K562 (cell line): ENCODE results near the gene UNC50. TPM values are rescaled to one million over a fixed set of nuclear protein-coding genes. Genes with fewer than 3 reads are reported as not detected.

Source experiments
- ATF7 ChIP-seq: fragments of 450-650 bp; IDR thresholded peaks from 2 replicates; pipeline ENCODE4 v1.7.1; 2014; ENCODE audit warnings: mild to moderate bottlenecking, moderate library complexity
- CEBPB ChIP-seq: fragments of 450-650 bp; IDR thresholded peaks from 2 replicates; pipeline ENCODE4 v1.6.1; 2016; ENCODE audit warnings: missing genetic modification characterization, missing compliant biosample characterization
- CREBBP ChIP-seq: IDR thresholded peaks from one replicate; pipeline ENCODE4 v1.6.1; 2012; ENCODE audit warnings: low read depth, mild to moderate bottlenecking, control low read depth, inconsistent platforms, low read length
- DMBX1 ChIP-seq: fragments of 250-450 bp; sonication (Bioruptor Pico); IDR thresholded peaks from 2 replicates; pipeline ENCODE4 v1.8.0; 2022; ENCODE audit warnings: inconsistent platforms, mild to moderate bottlenecking, moderate library complexity, borderline replicate concordance
- IRF9 ChIP-seq: fragments of 450-650 bp; IDR thresholded peaks from 2 replicates; pipeline ENCODE4 v1.6.1; 2016; ENCODE audit warnings: missing biosample characterization, missing genetic modification characterization
- KDM5B ChIP-seq: fragments of 200-600 bp; sonication (generic); IDR thresholded peaks from 2 replicates; pipeline ENCODE4 v1.6.1; 2012; ENCODE audit warnings: low read depth, mild to moderate bottlenecking, moderate library complexity, low read length, control low read depth, inconsistent platforms; ENCODE audit not compliant: insufficient replicate concordance
- LARP7 ChIP-seq: fragments of 450-650 bp; IDR thresholded peaks from 2 replicates; pipeline ENCODE4 v1.6.1; 2016
- PHB ChIP-seq: fragments of 250-450 bp; sonication (Bioruptor Pico); IDR thresholded peaks from 2 replicates; pipeline ENCODE4 v1.5.0; 2021
- POLR2A ChIP-seq: fragments of 450-650 bp; conservative IDR thresholded peaks from 2 replicates; pipeline ENCODE4 v1.6.1; 2016
- POU5F1 ChIP-seq: fragments of 150-350 bp; IDR thresholded peaks from 2 replicates; pipeline ENCODE4 v1.6.1; 2014; ENCODE audit warnings: borderline replicate concordance, low read length, low read depth, mild to moderate bottlenecking; ENCODE audit not compliant: partially characterized antibody
- U2AF2 ChIP-seq: fragments of 200-400 bp; formaldehyde crosslinking; optimal IDR thresholded peaks from 2 replicates; pipeline ENCODE3; 2017; ENCODE audit warnings: low read depth, mild to moderate bottlenecking, low read length
- ZBTB40 ChIP-seq, 2 experiments: fragments of 450-650 bp in 1 of 2; sonication (generic) in 1 of 2; formaldehyde crosslinking in 1 of 2; IDR thresholded peaks; 2 replicates each; pipeline versions ENCODE4 v1.7.1 to v1.9.0; 2016 to 2022; ENCODE audit warnings: inconsistent platforms in 1 of 2, mild to moderate bottlenecking in 1 of 2, missing genetic modification reagents in 1 of 2
- ZC3H8 ChIP-seq: fragments of 450-650 bp; IDR thresholded peaks from 2 replicates; pipeline ENCODE4 v1.6.1; 2017
- ZNF121 ChIP-seq: sonication (generic); formaldehyde crosslinking; conservative IDR thresholded peaks from 2 replicates; pipeline ENCODE4 v1.8.0; 2022; ENCODE audit warnings: missing genetic modification reagents
- ZNF174 ChIP-seq: fragments of 250-450 bp; sonication (Bioruptor Pico); IDR thresholded peaks from 2 replicates; pipeline ENCODE4 v1.4.0; 2020; ENCODE audit warnings: mild to moderate bottlenecking
- ZNF175 ChIP-seq: fragments of 200-800 bp; sonication (Bioruptor generic); IDR thresholded peaks from 2 replicates; pipeline ENCODE4 v1.6.1; 2016; ENCODE audit warnings: low read depth, mild to moderate bottlenecking, missing genetic modification characterization, missing compliant biosample characterization
- ZSCAN29 ChIP-seq: fragments of 450-650 bp; IDR thresholded peaks from 2 replicates; pipeline ENCODE4 v1.6.1; 2017
- polyA plus RNA-seq, 8 experiments: library from polyadenylated mRNA; depleted of rRNA in 4 of 8; stranded (reverse) in 5 of 8; unstranded in 3 of 8; fragments of >200 nt; fragmentation: Nextera tagmentation in 2 of 8; fragmentation: Illumina TruSeq in 1 of 8; extraction: Ambion mirVana in 2 of 8; extraction: Trizol in 1 of 8; gene quantifications; 2 replicates each; pipeline versions ENCODE4 v1.2.1 to v1.2.3, GENCODE V29; 2011 to 2014; ENCODE audit warnings: inconsistent platforms in 1 of 8, missing spikeins in 1 of 8
- total RNA-seq, 7 experiments: library from RNA; depleted of rRNA in 6 of 7; stranded (reverse); fragments of >200 nt in 6 of 7; fragmentation: Illumina TruSeq in 2 of 7; extraction: Trizol in 2 of 7; gene quantifications; 2 replicates each; pipeline versions ENCODE4 v1.2.1 to v1.2.3, GENCODE V29; 2011 to 2021; ENCODE audit warnings: low replicate concordance in 1 of 7

The UNC50 gene
- total and polyA plus RNA-seq, 9 of the 15 experiments (the other 6 are each of a cell fraction or from before 2014, with no cell fraction given): 30.0 to 52.9 (median 35.9) TPM

- TF ChIP-seq ZBTB40 (IDR thresholded peaks at IDR 0.05) (peak; percentile 98), ZBTB40 (CRISPR knock-in tag; IDR thresholded peaks at IDR 0.05) (no peak), LARP7 (no peak), U2AF2 (no peak), KDM5B (peak; percentile 93), ZNF121 (CRISPR knock-in tag) (no peak), ZNF175 (CRISPR knock-in tag) (0 out of 2 replicates have a peak, but pooled peaks have one; percentile 23), CREBBP (no peak), ZSCAN29 (no peak), ZC3H8 (no peak), POU5F1 (peak; percentile 72), IRF9 (tag) (no peak), PHB (0 out of 2 replicates have a peak, but pooled peaks have one; percentile 45), DMBX1 (CRISPR knock-in tag) (0 out of 2 replicates have a peak, but pooled peaks have one; percentile 14), ZNF174 (CRISPR knock-in tag) (no peak), ATF7 (peak; percentile 75), POLR2A (peak; percentile 94), CEBPB (tag) (no peak)
These were observed at the start of gene UNC50, which contains the start of gene COA5 (continued) for GRCh38 chr2:98608116-98608961.
